ENCODE data around the gene KCNMB4.

DNA sequence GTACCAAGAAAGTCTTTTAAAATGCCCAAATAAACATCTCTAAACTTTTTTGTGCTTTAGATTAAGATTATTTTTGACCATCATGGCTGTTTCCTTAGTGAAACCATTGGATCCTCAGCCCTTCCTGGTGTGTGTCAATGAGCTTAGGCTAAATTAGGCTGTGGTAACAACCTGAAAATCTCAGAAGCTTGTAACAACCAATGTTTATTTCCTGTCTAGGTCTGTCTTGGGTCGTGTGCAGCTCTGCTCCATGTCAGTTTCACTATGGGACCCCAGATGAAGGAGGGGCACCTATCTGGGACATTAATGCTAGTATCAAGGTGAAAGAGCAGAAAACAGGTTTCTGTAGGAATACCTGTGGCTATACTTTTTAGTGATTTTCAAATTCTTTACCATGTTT is 49.9 kb downstream of the KCNMB4 start:
- TF ChIP-seq POLR2A (IDR thresholded peaks at IDR 0.05) = no peak
- TF ChIP-seq, protein P1, sequence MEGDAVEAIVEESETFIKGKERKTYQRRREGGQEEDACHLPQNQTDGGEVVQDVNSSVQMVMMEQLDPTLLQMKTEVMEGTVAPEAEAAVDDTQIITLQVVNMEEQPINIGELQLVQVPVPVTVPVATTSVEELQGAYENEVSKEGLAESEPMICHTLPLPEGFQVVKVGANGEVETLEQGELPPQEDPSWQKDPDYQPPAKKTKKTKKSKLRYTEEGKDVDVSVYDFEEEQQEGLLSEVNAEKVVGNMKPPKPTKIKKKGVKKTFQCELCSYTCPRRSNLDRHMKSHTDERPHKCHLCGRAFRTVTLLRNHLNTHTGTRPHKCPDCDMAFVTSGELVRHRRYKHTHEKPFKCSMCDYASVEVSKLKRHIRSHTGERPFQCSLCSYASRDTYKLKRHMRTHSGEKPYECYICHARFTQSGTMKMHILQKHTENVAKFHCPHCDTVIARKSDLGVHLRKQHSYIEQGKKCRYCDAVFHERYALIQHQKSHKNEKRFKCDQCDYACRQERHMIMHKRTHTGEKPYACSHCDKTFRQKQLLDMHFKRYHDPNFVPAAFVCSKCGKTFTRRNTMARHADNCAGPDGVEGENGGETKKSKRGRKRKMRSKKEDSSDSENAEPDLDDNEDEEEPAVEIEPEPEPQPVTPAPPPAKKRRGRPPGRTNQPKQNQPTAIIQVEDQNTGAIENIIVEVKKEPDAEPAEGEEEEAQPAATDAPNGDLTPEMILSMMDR (IDR thresholded peaks at IDR 0.05) = no peak
- no peak for TF ChIP-seq EP300 (IDR thresholded peaks at IDR 0.05)

Measured in ovary (tissue), 3 donors.